ENCODE data around the gene RACK1. TPM values are rescaled to one million over a fixed set of nuclear protein-coding genes. Genes with fewer than 3 reads are reported as not detected.

Gene RACK1
- polyA plus RNA-seq, 2 of the 4 experiments (the other 2 are of a cell fraction): 2,590 to 3,139 TPM

- ChIA-PET POLR2A (no interaction called here), CTCF (interaction anchor here (0.6 to 4.5 kb wide), 4 partner anchors 10 to 13 kb away, joined by 3 to 36 read pairs (median 5); partner anchors contain the start of gene TRIM7)
- Histone ChIP-seq H3K4me2 (no peak overlapping the region), H3K4me1 (peaks cover 20% of the 10 kb centered on the region), H3K27ac (no peak overlapping the region), H3K9me3 (no peaks in the 10 kb centered on the region), H3K4me3 (no peak overlapping the region)
- no peak for DNase-seq (ENCODE audit: low read depth in 1 of 2, low spot score in 1 of 2)
- ATAC-seq: no peak
- TF ChIP-seq ATOH8 (CRISPR knock-in tag; IDR thresholded peaks at IDR 0.05; ENCODE audit: low read depth) (no peak), BHLHE40 (IDR thresholded peaks at IDR 0.05; ENCODE audit: low read depth, low read length) (no peak), EHMT2 (IDR thresholded peaks at IDR 0.05; ENCODE audit: low read depth) (no peak), SMC3 (IDR thresholded peaks at IDR 0.05) (no peak), MAFK (IDR thresholded peaks at IDR 0.05; ENCODE audit: partially characterized antibody) (no peak), RAD21 (conservative IDR thresholded peaks at IDR 0.05 in 1 of 2, IDR thresholded peaks at IDR 0.05 in 1 of 2) (no peak), GATA3 (IDR thresholded peaks at IDR 0.05; ENCODE audit: borderline replicate concordance) (no peak), RARB (CRISPR knock-in tag; IDR thresholded peaks at IDR 0.05) (no peak), NR3C1 (IDR thresholded peaks at IDR 0.05) (no peak), HES2 (IDR thresholded peaks at IDR 0.05) (no peak), TFCP2L1 (CRISPR knock-in tag; IDR thresholded peaks at IDR 0.05) (no peak), BCL3 (IDR thresholded peaks at IDR 0.05) (no peak), SREBF2 (IDR thresholded peaks at IDR 0.05) (no peak)
- no peak for FAIRE-seq
- 90% methylated on average over 21 of the region's 21 CpGs for WGBS (ENCODE audit: missing lambda C conversion rate)
Observed at GRCh38 chr5:181194489-181195248, 49.0 kb downstream of the RACK1 start.

GRCh38 chr5:181193656-181194055 is 50.0 kb downstream of the RACK1 start:
- FAIRE-seq (no peak), ATAC-seq (no peak), DNase-seq (ENCODE audit: low read depth in 1 of 2, low spot score in 1 of 2) (no peak)
- Histone ChIP-seq H3K4me2 (no peak overlapping the region), H3K9me3 (no peaks in the 10 kb centered on the region), H3K27ac (no peak overlapping the region), H3K4me3 (no peak overlapping the region), H3K4me1 (peaks cover 20% of the 10 kb centered on the region)
- 97% methylated on average over 2 of the region's 2 CpGs for WGBS (ENCODE audit: missing lambda C conversion rate)
- TF ChIP-seq PHF8 (IDR thresholded peaks at IDR 0.05; ENCODE audit: borderline replicate concordance, low read depth): no peak
- TF ChIP-seq RARB (CRISPR knock-in tag; IDR thresholded peaks at IDR 0.05): no peak
- TF ChIP-seq ELK1 (IDR thresholded peaks at IDR 0.05; ENCODE audit: low read depth, low read length): no peak
- no peak for TF ChIP-seq POLR2A (IDR thresholded peaks at IDR 0.05; ENCODE audit: low read length)
- TF ChIP-seq BHLHE40 (IDR thresholded peaks at IDR 0.05; ENCODE audit: low read depth, low read length): no peak
- no peak for TF ChIP-seq RAD21 (conservative IDR thresholded peaks at IDR 0.05 in 1 of 2, IDR thresholded peaks at IDR 0.05 in 1 of 2)
- TF ChIP-seq SREBF2 (IDR thresholded peaks at IDR 0.05): no peak
- no peak for TF ChIP-seq USF2 (IDR thresholded peaks at IDR 0.05)
- TF ChIP-seq MAFK (IDR thresholded peaks at IDR 0.05; ENCODE audit: partially characterized antibody): no peak
- ChIA-PET POLR2A (interaction anchor here (6.2 to 6.4 kb wide), 2 partner anchors 12 to 29 kb away, joined by 48 to 159 read pairs; partner anchors contain the start of genes TRIM41 and TRIM7), CTCF (interaction anchor here (0.6 to 4.5 kb wide), 7 partner anchors 8 to 27 kb away, joined by 3 to 36 read pairs (median 4); partner anchors contain the start of gene TRIM7)

All from A549 (cell line).